ENCODE results near the gene MTIF2.

GRCh38 chr2:55269645-55269990 lies 587 bp upstream of the MTIF2 start:
- TF ChIP-seq CTCF (conservative IDR thresholded peaks at IDR 0.05; ENCODE audit: low read length) = no peak
- TF ChIP-seq EZH2phosphoT487 (IDR thresholded peaks at IDR 0.05; ENCODE audit: borderline replicate concordance) = no peak
